Loucy (cell line): Measurements from ENCODE around the gene FOXP3.

Source experiments
- H2AFZ ChIP-seq: fragments of 200-600 bp; sonication (generic); 2 replicates; pipeline ENCODE4 v1.6.0; 2016; ENCODE audit warnings: antibody characterized with exemption, mild to moderate bottlenecking, low read length, moderate library complexity
- H3F3A ChIP-seq: fragments of 200-600 bp; 2 replicates; pipeline ENCODE4 v1.6.0; 2016; ENCODE audit warnings: antibody characterized with exemption, low read depth, mild to moderate bottlenecking
- H3K27me3 ChIP-seq: fragments of 200-600 bp; sonication (generic); 2 replicates; pipeline ENCODE4 v1.6.1; 2014; ENCODE audit warnings: low read length, mild to moderate bottlenecking; ENCODE audit not compliant: insufficient read depth, poor library complexity, severe bottlenecking
- H3K36me3 ChIP-seq: fragments of 200-600 bp; sonication (generic); 2 replicates; pipeline ENCODE4 v1.6.1; 2016; ENCODE audit warnings: low read length; ENCODE audit not compliant: insufficient read depth
- H3K4me1 ChIP-seq: fragments of 200-600 bp; sonication (generic); 2 replicates; pipeline ENCODE4 v1.5.1; 2014; ENCODE audit warnings: low read length, mild to moderate bottlenecking; ENCODE audit not compliant: insufficient read depth, poor library complexity, severe bottlenecking
- H3K4me2 ChIP-seq: fragments of 200-600 bp; sonication (generic); 2 replicates; pipeline ENCODE4 v1.6.0; 2014; ENCODE audit warnings: antibody characterized with exemption, low read length, low read depth, mild to moderate bottlenecking; ENCODE audit not compliant: poor library complexity, severe bottlenecking
- H3K4me3 ChIP-seq: fragments of 200-600 bp; sonication (generic); 2 replicates; pipeline ENCODE4 v1.5.1; 2014; ENCODE audit warnings: low read length, mild to moderate bottlenecking, mixed read lengths; ENCODE audit not compliant: poor library complexity, severe bottlenecking
- H3K79me2 ChIP-seq: fragments of 200-600 bp; sonication (generic); 2 replicates; pipeline ENCODE4 v1.6.1; 2014; ENCODE audit warnings: low read length; ENCODE audit not compliant: insufficient read depth
- H3K9ac ChIP-seq: fragments of 200-600 bp; sonication (generic); 2 replicates; pipeline ENCODE4 v1.6.0; 2014; ENCODE audit warnings: mild to moderate bottlenecking, low read depth, low read length, moderate library complexity; ENCODE audit not compliant: poor library complexity, severe bottlenecking
- H3K9me2 ChIP-seq: fragments of 200-600 bp; sonication (generic); replicated peaks from 2 replicates; pipeline ENCODE4 v1.6.1; 2016; ENCODE audit warnings: low read depth, low read length, mixed read lengths
- H3K9me3 ChIP-seq: fragments of 200-600 bp; sonication (generic); 2 replicates; pipeline ENCODE4 v1.6.1; 2014; ENCODE audit warnings: mild to moderate bottlenecking, antibody characterized with exemption, low read length, low read depth; ENCODE audit not compliant: insufficient read depth
- H4K20me1 ChIP-seq: fragments of 200-600 bp; sonication (generic); 2 replicates; pipeline ENCODE4 v1.6.0; 2014; ENCODE audit warnings: antibody characterized with exemption, low read length, mild to moderate bottlenecking; ENCODE audit not compliant: insufficient read depth, poor library complexity, severe bottlenecking
- CTCF ChIP-seq: fragments of 200-600 bp; sonication (generic); conservative IDR thresholded peaks from 2 replicates; pipeline ENCODE4 v1.5.1; 2014; ENCODE audit warnings: mild to moderate bottlenecking, antibody characterized with exemption, low read length
- EZH2phosphoT487 ChIP-seq: fragments of 200-600 bp; IDR thresholded peaks from 2 replicates; pipeline ENCODE4 v1.6.1; 2018; ENCODE audit warnings: antibody characterized with exemption, mild to moderate bottlenecking, moderate library complexity, borderline replicate concordance

FOXP3 gene

GRCh38 chrX:49214416-49214815 lies 50.1 kb downstream of the FOXP3 start:
- Histone ChIP-seq H3K9me2 (no peaks in the 10 kb centered on the region), H3K9ac (no peak overlapping the region), H3K4me3 (no peak overlapping the region), H3F3A (no peaks in the 10 kb centered on the region), H3K36me3 (no peaks in the 10 kb centered on the region), H4K20me1 (no peaks in the 10 kb centered on the region), H3K9me3 (no peaks in the 10 kb centered on the region), H3K4me1 (no peaks in the 10 kb centered on the region), H3K4me2 (no peak overlapping the region), H3K27me3 (no peaks in the 10 kb centered on the region), H3K79me2 (no peaks in the 10 kb centered on the region), H2AFZ (no peak overlapping the region)
- TF ChIP-seq EZH2phosphoT487 (no peak), CTCF (no peak)

- H3K4me3 ChIP-seq, result no peak overlapping the region
- H4K20me1 ChIP-seq, result no peaks in the 10 kb centered on the region
- H3K9ac ChIP-seq, result no peak overlapping the region
- no peaks in the 10 kb centered on the region for H3F3A ChIP-seq
- H3K4me2 ChIP-seq, result no peak overlapping the region
- TF ChIP-seq EZH2phosphoT487 (no peak), CTCF (no peak)
- H3K36me3 ChIP-seq, result no peaks in the 10 kb centered on the region
- H3K9me2 ChIP-seq, result no peaks in the 10 kb centered on the region
- no peaks in the 10 kb centered on the region for H3K9me3 ChIP-seq
- H3K4me1 ChIP-seq, result no peaks in the 10 kb centered on the region
- no peaks in the 10 kb centered on the region for H3K79me2 ChIP-seq
- no peaks in the 10 kb centered on the region for H3K27me3 ChIP-seq
- no peak overlapping the region for H2AFZ ChIP-seq
Measured at GRCh38 chrX:49212861-49213260, 51.6 kb downstream of the FOXP3 start.

GRCh38 chrX:49212209-49212608 lies 52.3 kb downstream of the FOXP3 start:
- TF ChIP-seq CTCF, result no peak
- TF ChIP-seq EZH2phosphoT487, result no peak

More at GRCh38 chrX:49212209-49212608, 52.3 kb downstream of the FOXP3 start:
- H2AFZ ChIP-seq, result no peak overlapping the region
- H3K4me1 ChIP-seq, result no peaks in the 10 kb centered on the region
- H3K4me3 ChIP-seq, result no peak overlapping the region
- H4K20me1 ChIP-seq, result no peaks in the 10 kb centered on the region
- no peaks in the 10 kb centered on the region for H3K27me3 ChIP-seq
- H3K4me2 ChIP-seq, result no peak overlapping the region
- no peaks in the 10 kb centered on the region for H3F3A ChIP-seq
- no peaks in the 10 kb centered on the region for H3K9me3 ChIP-seq
- no peaks in the 10 kb centered on the region for H3K79me2 ChIP-seq
- H3K36me3 ChIP-seq, result no peaks in the 10 kb centered on the region
- no peak overlapping the region for H3K9ac ChIP-seq
- no peaks in the 10 kb centered on the region for H3K9me2 ChIP-seq
